HG03064 (cell line): ENCODE data around the gene LRRTM4.
"Not testable (repeated sequence)": the region's sequence is repeated elsewhere in the genome, so short reads cannot be mapped to it uniquely, and the experiment has no call there.

Experiments
- ATAC-seq: cut with Tn5 transposase; IDR thresholded peaks from one replicate; pipeline ENCODE4 v1.9.1; 2021; ENCODE audit warnings: low read depth; ENCODE audit not compliant: unreplicated experiment

LRRTM4 gene

DNA sequence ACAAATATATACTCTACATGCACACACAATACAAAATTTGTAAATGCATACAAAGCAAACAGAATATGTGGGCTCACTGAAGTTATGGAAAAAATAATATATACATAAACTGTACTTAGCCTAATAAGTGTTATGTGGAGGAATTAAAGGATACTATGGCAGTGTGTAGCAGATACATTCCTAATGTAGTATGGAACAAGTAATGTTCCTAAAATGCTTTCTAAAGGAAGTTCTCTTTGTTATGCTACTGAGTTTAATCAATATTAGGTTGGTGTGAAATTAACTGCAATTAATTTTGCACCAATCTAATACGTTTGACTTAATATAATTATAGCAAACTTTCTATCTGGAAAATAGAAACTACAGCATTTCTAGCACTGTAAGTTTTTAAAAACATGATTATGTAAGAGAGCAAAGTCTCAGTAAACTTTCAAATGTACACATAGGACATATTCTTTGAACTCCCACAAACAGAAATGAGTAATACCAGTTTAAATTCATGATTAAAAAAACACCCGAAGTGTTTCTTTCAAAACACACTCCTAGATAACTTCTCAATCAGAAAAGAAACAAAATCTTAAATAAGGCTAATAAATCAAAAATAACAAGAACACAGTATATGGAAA is 331.3 kb downstream of the LRRTM4 start:
- no peak for ATAC-seq

DNA sequence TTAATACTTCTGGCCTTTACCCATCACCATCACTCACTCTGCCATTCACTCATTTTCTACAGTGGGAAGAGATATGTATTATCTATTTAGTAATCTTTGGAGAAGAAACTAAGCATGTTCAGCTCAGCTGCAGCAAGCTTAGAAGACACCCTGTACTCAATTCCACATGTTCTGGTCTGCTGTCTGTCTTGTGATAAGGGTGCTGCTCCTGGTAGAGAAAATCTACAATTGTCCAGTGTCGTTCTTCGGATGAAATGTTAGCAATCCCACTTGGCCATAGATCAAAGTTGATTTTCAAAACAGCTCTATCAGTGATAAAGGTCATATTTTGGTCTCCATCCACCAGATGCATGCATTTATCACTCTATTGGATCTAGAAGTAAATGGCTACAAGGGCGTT is 337.1 kb downstream of the LRRTM4 start:
- no peak for ATAC-seq

DNA sequence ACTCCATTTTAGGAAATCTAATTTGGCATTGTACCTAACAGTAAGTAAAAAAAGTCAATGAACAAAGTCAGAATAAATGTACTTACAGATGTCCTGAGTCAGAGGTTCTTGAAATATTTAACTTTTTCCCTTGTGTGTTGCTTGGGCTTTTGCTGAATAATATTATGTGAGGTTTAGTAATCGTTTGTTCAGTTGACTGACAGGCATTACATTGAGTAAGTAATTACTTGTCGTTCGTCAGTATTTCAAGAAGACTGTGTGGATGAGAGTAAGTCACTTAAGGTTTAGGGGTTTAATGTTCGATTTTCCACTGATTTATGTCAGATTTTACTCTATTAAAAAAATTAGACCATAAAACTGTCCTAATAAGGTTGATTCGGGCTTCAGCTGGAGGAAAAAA is 342.9 kb downstream of the LRRTM4 start:
- no peak for ATAC-seq

DNA sequence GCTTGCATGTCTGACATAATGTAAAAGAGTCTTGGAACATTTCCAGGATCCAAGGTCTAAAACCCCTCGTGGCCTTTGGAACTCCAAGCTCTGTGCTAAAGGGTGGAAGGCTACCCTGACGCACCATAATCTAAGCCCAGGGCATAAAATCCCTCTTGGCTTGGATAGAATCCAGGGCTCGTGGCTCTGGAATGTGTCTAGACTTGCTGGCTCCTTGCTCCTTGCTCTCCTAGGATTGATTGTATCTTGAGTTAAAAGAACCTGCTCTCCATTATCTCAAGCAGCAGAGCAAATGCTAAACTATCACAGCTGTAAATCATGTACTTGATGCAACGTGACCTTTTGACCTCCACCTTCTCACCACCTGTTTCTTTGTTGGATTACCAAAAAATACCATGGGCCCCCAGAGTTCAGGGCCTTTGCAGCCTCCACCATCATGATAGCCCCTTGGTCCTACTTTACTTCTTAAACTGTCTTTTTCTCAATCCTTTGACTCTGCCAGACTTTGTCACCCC is 346.9 kb downstream of the LRRTM4 start:
- ATAC-seq = not testable (repeated sequence)

DNA sequence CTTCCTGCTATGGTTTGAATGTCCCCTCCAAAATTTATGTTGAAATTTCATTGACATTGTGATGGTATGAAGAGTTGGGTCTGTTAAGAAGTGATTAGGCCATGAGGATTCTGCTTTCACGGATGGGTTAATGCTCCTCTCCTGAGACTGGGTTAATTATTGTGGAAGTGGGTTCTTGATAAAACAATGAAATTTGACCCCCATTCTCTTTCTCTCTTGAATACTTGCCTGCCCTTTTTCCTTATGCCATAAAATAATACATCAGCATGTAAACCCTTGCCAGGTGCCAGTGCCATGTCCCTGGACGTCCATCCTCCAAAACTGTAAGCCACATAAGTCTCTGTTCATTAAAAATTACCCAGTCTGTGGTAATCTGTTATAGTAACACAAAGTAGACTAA is 352.8 kb downstream of the LRRTM4 start:
- no peak for ATAC-seq

DNA sequence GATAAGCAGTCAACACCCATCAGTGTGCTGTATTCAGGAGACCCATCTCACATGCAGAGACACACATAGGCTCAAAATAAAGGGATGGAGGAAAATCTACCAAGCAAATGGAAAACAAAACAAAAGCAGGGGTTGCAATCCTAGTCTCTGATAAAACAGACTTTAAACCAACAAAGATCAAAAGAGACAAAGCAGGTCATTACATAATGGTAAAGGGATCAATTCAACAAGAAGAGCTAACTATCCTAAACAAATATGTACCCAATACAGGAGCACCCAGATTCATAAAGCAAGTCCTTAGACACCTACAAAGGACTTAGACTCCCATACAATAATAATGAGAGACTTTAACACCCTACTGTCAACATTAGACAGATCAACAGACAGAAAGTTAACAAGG is 358.2 kb downstream of the LRRTM4 start:
- ATAC-seq = not testable (repeated sequence)

DNA sequence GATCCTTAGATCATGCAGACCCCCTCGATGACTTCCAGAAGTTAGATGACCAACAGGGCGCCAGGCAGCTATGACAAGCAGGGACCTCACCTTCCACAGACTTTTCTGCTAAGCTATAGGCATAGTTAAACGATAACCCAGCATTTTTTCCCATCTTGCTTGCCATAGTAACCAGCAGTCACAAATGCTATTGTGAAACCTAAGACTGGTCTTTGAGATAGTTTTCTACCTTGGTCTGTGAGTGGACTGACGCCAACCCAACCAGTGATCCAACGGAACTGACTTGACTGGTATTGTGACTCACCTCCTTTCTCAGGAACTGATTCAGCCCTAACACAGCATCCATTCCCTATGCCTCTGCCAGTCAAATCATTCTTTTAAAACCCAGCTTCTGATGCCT is 361.2 kb downstream of the LRRTM4 start:
- ATAC-seq = no peak

DNA sequence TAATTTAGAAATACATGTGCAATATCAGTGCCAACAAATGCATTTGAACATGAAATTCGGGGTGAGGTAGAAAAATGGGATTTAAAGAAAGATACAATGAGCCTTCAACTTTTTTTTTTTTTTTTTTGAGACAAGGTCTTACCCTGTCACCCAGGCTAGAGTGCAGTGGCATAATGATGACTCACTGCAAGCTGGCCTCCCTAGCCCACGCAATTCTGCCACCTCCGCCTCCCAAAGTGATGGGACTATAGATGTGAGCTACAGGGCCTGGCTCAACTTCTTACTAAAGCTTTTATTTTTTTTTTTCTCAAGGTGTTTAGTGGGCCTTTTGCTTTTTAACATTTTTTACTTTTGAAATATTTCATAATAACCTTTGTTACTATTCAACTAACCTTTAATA is 365.6 kb downstream of the LRRTM4 start:
- no peak for ATAC-seq

DNA sequence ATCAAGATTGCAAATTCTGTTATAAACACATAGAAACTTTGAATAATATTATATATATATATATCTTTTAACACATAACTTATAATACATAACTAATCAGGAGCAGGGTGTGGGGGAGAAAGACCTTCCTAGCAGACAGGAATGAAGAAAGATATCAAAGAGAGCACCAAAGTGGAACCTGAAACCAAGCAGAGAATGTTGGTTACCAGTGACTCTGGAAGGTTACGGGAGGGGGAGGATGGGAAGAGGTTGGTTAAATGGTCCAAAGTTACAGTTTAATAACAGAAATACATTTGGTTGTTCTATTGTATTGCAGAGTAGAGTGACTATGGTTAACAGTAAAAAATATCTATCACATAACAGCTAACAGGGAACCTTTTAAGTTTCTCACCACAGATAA is 366.7 kb downstream of the LRRTM4 start:
- ATAC-seq = no peak

DNA sequence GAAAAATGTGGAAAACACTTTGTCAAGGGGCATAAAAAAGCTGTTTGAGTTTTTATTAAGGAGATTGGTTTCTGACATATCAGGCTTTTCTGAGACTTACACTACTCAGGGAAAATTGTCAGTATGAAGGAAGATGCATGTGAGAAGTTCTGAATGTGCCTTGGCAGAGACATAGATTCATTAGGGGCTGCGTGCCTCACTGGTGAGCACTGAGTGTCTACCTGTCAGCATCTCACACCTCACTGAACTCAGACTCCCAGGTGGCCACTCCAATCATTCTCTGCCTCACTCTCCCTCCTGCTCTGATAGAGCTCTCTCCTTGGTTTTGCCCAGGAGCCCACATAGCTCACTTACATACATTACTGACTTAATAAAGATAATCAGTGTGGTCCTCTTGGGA is 372.6 kb downstream of the LRRTM4 start:
- no peak for ATAC-seq

DNA sequence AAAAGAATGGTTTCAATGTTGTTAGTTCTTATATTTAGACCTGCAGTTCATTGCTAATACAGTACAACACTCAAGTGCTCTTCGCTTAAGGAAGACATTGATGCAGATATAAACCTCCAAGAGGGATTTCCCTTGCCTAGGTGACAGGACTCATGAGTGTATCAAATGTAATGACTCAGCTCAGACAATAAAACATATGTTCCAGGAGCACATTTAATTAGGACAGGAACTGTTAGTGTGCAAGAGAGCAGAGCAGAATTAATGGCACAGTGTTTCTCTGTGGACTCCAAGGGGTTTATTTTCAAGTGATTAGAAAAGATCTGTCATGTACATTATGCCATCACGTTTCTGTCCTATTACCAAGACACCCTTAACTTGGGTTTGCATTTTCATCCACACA is 375.0 kb downstream of the LRRTM4 start:
- no peak for ATAC-seq

DNA sequence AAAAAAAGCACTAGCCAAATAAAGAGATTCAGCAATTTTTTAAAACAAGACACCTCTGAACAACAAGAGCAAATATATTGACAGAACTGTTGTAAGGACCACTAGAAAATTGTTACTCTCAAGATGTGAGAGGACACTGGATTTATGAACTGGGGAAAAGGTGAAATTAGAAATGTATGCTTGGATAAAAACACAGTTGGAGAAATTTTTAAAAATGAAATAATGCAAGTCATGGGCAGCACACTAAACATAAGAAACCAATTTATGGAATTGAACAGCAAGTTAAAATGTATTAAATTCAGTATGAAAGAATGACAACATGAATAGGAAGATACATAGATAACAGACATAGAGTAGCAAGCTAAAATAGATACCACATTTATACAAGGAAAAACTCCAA is 377.4 kb downstream of the LRRTM4 start:
- no peak for ATAC-seq

DNA sequence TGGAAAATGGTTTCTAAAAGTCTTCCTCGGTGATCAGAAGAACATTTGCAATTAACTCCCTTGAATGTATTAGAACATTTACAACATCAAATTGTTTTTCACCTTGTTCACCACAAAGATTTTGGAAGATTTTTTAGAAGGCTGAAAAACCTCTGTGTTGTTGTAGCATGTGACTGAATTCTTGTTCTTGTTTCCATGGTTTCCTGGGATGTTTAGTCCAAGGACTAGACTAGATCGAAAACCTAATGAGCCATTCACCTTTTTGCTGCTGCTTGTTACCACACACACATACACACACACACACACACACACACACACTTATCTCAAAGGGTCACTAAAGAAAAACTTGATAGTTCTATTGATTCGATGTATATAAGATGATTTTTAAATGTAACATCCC is 380.0 kb downstream of the LRRTM4 start:
- no peak for ATAC-seq

DNA sequence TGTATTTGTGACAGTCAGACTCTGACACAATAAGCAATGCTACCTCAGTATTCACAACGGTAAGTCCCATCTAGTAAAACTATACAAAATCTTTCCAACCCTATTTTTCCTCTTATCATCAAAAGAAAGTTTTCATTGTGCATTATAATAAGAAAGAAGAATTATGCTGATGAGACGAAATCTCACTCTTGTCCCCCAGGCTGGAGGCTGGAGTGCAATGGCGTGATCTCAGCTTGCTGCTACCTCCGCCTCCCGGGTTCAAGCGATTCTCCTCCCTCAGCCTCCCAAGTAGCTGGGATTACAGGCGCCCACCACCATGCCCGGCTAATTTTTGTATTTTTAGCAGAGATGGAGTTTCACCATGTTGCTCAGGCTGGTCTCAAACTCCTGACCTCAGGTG is 393.7 kb downstream of the LRRTM4 start:
- ATAC-seq = not testable (repeated sequence)

DNA sequence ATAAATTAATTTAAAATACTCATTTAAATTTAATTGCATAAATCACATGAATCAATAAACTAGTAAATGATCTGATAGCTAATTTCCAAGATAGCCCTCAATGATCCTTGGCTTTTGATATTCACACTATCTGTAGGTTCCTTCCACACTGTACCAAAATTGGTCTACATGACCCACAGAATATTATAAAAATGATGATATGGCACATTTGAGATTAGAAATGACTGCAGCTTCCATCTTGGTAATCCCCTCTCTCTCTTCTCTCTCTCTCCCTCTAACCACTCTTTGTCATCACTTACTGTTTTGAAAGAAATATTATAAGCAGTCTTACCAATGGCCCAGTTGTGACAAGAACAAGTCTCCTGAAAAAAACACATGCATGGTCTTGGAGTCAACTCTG is 394.8 kb downstream of the LRRTM4 start:
- ATAC-seq = no peak

DNA sequence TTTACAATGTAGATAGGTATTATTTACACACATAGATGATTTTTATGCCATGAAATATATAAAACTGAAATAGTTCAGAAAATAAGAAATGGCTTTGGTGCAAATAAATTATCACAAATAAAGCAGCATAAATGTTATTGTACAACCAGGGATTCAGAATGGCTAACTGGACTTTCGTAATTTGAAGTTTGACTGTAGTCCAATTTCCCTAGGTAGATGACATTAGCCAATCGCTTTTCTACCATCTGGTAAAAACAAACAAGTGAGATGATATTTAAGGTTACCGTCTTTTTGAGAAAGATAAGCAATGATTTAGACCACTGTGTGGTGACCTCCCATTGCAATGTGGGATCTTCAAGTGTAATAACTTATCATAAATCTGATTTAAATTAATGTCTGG is 400.7 kb downstream of the LRRTM4 start:
- no peak for ATAC-seq

DNA sequence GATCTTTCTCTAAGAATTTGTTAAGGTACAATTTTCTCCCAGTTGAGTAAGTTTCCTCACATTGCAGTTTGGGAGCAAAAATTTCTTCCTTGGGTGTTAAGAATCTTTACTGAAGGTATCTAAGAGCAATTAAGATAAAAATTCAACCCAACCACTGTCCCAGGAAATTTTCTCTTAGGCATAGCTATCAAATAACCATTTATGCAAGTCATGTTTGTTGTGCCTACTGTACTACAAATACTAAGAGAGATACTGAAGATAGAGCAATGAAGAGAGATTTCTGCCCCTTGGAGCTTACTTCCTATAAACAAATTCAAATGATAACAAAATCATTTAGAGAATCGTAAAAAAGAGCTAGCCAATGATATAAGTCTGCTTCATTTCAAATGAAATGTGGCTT is 402.8 kb downstream of the LRRTM4 start:
- no peak for ATAC-seq

DNA sequence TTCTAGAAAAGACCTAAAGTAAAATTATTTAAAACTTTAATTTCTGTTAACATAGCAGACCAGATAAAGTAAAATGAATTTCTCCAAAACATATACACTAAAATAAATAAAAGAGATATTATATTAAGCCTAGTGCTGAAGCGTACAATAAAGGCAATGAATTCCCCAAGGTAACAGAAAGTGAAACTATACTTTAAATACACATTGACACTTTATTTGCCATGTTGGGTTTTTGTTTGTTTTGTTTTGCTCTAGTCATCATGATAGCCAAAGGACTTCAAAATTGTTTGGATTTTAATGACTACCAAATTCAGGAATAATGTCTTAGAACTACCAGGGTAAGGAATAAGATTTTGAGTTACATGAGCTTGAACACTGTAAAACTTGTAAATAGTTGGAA is 413.3 kb downstream of the LRRTM4 start:
- no peak for ATAC-seq

DNA sequence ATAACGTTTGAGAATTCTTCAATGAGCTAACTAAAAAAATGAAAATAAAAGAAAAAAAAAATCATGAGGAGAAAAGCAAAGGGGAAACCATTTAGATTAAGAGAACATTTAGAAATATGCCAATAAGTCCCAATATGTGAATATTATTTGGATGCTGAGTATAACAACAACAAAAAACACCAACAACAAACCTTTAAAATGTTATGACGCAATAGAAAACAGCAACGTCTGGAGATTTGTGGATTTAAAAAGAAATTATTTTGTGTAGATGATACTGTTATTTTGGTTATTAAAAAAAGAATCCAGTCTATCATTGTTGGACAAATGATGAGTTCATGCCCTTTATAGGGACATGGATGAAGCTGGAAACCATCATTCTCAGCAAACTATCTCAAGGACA is 417.2 kb downstream of the LRRTM4 start:
- ATAC-seq = no peak

DNA sequence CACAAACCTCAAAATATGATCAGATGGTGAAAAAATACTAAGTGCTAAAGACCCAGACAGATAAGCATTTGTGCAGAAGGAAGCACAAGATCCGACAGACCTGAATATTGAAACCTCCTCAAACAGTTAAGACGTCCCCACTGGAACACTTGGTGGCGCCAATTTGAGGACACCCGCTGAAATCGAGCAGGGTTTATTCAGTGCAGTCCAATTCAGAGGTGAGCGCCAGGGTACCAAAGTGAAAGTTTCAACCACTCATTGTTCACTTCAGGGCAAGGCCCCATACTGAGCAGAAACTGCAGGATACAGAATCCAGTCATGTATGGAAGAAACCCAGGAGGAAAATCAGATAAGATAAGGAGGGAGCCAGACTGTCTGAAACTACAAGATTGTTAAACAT is 417.6 kb downstream of the LRRTM4 start:
- no peak for ATAC-seq

DNA sequence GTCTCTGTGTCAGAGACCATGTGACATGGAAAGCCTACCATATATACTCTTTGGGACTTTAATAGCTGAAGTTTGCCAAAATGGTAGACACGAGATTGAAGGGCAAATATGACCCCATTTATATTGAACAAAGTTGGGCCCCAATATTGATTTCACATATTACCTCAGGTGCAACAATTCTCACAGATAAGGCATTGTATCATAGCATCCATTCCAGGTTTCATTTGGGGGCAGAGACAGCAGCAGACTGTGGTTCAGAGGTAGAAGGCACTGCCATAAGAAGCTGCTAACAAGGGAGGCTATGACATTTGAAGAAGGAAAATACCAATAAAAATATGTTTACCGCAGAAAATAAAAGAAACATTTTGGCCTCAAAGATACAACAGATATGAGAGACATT is 419.2 kb downstream of the LRRTM4 start:
- ATAC-seq = no peak

DNA sequence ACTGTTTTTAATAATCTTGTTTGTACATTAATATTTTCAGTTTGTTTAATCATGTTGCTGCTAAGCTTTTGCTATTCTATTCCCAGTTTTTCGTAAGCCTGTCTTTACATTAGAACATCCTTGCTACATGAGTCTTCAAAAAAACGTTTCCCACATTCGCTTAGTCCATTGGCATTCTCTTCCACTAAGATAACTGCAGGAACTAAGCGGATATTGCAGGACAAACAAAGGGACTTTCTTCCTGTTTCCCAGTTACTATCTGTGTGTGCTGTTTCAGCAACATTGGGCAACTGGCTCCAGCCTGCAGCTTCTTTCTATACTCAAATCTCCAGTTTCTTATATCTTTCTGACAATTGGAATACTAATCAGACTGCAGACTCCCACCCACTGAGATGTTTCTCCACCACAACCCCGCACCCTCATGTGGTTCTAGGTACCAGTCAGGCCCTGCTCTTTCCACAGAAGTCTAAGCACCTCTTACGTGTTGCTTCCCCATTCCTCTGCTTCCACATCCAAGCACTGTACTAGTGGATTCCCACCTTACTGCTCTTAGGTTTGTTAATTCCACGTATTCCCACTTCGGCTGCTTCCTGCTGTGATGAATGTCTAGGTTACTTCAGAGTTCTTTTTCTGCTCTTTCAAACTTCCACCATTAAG is 420.3 kb downstream of the LRRTM4 start:
- no peak for ATAC-seq

DNA sequence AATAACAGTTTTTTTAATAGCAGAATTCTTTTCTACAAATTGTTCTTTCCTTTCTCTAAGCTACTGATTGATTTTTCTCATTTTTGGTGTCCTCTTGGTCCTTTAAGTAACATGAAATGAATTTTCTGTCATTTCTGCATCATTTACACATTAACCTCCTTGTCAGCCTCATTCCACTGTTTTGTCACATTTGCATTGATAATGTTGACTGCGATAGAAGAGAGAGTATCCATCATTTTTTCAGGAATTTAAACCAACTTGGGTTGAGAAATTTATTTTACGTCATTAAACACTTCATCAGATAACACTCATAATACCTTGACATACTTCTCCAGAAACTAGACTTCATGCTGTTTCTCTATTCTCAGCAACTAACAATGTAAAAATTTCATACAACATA is 422.2 kb downstream of the LRRTM4 start:
- no peak for ATAC-seq
